ENCODE results near the gene RLF. TPM values are rescaled to one million over a fixed set of nuclear protein-coding genes. Genes with fewer than 3 reads are reported as not detected.
A peak's percentile ranks its signal among the peaks of the same experiment; 100 is the strongest.

The RLF gene
- total and polyA plus RNA-seq, 7 donors = 2.4 to 27.6 (median 19.9) TPM

- Histone ChIP-seq H3K27ac (no peak overlapping the region), H3K36me3 (no peaks in the 10 kb centered on the region), H3K9me3 (no peaks in the 10 kb centered on the region), H3K4me3 (no peak overlapping the region), H3K4me1 (no peaks in the 10 kb centered on the region), H3K27me3 (peaks cover 0 to 2% (median 0%) of the 10 kb centered on the region in 3 donors)
- 62 to 78% methylated on average over 7 of the region's 7 CpGs for WGBS, 2 donors
- no peak for TF ChIP-seq POLR2A (IDR thresholded peaks at IDR 0.05)
- no peak for TF ChIP-seq CTCF (IDR thresholded peaks at IDR 0.05)
- TF ChIP-seq EP300 (IDR thresholded peaks at IDR 0.05) = no peak
- TF ChIP-seq POLR2AphosphoS5 (IDR thresholded peaks at IDR 0.05) = no peak
- intact Hi-C loops (cut with DNase I) = no loop called here
- DNase-seq = no peak
These were observed 20.8 kb upstream of the RLF start for GRCh38 chr1:40140211-40140973.

- WGBS, 2 donors = 45 to 51% methylated on average over 2 of the region's 2 CpGs
- Histone ChIP-seq H3K27me3 (peaks cover 0 to 10% (median 0%) of the 10 kb centered on the region in 3 donors), H3K36me3 (no peaks in the 10 kb centered on the region), H3K4me1 (no peaks in the 10 kb centered on the region), H3K9me3 (no peaks in the 10 kb centered on the region), H3K27ac (no peak overlapping the region), H3K4me3 (no peak overlapping the region)
- no peak for DNase-seq
- TF ChIP-seq POLR2A (IDR thresholded peaks at IDR 0.05) (no peak), POLR2AphosphoS5 (IDR thresholded peaks at IDR 0.05) (no peak), EP300 (IDR thresholded peaks at IDR 0.05) (no peak), CTCF (IDR thresholded peaks at IDR 0.05) (no peak)
- intact Hi-C loops (cut with DNase I) = no loop called here
These were observed 19.2 kb upstream of the RLF start for GRCh38 chr1:40141878-40142535.

- Histone ChIP-seq H3K27me3 (peaks cover 0 to 13% (median 0%) of the 10 kb centered on the region in 3 donors), H3K4me1 (no peaks in the 10 kb centered on the region), H3K36me3 (no peaks in the 10 kb centered on the region), H3K9me3 (no peaks in the 10 kb centered on the region), H3K27ac (no peak overlapping the region), H3K4me3 (no peak overlapping the region)
- DNase-seq = peak; percentile 71
- TF ChIP-seq POLR2AphosphoS5 (IDR thresholded peaks at IDR 0.05) (no peak), EP300 (IDR thresholded peaks at IDR 0.05) (no peak), POLR2A (IDR thresholded peaks at IDR 0.05) (no peak), CTCF (IDR thresholded peaks at IDR 0.05) (peak; percentile 32 to 73 (median 58))
- WGBS, 2 donors = 8 to 17% methylated on average over 7 of the region's 7 CpGs
- intact Hi-C loops (cut with DNase I) = loop anchor here (1.0 to 2.0 kb wide), 2 partner anchors 195 to 260 kb away; no protein-coding TSS in a partner anchor
These were observed 17.2 kb upstream of the RLF start for GRCh38 chr1:40143891-40144575.

- Histone ChIP-seq H3K27me3 (peaks cover 0 to 6% (median 0%) of the 10 kb centered on the region in 3 donors), H3K4me1 (peaks cover 0 to 4% (median 2%) of the 10 kb centered on the region in 4 donors), H3K27ac (no peak overlapping the region), H3K9me3 (no peaks in the 10 kb centered on the region), H3K4me3 (no peak overlapping the region), H3K36me3 (no peaks in the 10 kb centered on the region)
- intact Hi-C loops (cut with DNase I) = loop anchor here (2.0 kb wide), 1 partner anchor 163 kb away; no protein-coding TSS in a partner anchor
- no peak for DNase-seq
- TF ChIP-seq CTCF (IDR thresholded peaks at IDR 0.05) (no peak), POLR2A (IDR thresholded peaks at IDR 0.05) (no peak), POLR2AphosphoS5 (IDR thresholded peaks at IDR 0.05) (no peak), EP300 (IDR thresholded peaks at IDR 0.05) (no peak)
- 86 to 87% methylated on average over 6 of the region's 6 CpGs for WGBS, 2 donors
These were observed 9.6 kb upstream of the RLF start for GRCh38 chr1:40151457-40152079.
